GM12872 (cell line): ENCODE results near the gene TNRC6C.

Experiments used
- CTCF ChIP-seq: IDR thresholded peaks from 3 replicates; pipeline ENCODE4 v1.5.1; 2011; ENCODE audit warnings: low read depth, mild to moderate bottlenecking, low read length, moderate library complexity; ENCODE audit not compliant: insufficient read depth

Gene TNRC6C

GRCh38 chr17:78014646-78015045, 56.1 kb downstream of the TNRC6C start:
- TF ChIP-seq CTCF: no peak

- TF ChIP-seq CTCF: no peak
Observed at GRCh38 chr17:78016852-78017251, 58.3 kb downstream of the TNRC6C start.

- peak; percentile 48 for TF ChIP-seq CTCF
Observed at GRCh38 chr17:78019367-78019975, 61.0 kb downstream of the TNRC6C start.

- TF ChIP-seq CTCF: no peak
Observed at GRCh38 chr17:78019976-78020716, 61.6 kb downstream of the TNRC6C start.

GRCh38 chr17:78020717-78021108, 62.2 kb downstream of the TNRC6C start:
- TF ChIP-seq CTCF: no peak

GRCh38 chr17:78022425-78022824, 63.9 kb downstream of the TNRC6C start:
- no peak for TF ChIP-seq CTCF

- no peak for TF ChIP-seq CTCF
Observed at GRCh38 chr17:78023042-78023441, 64.5 kb downstream of the TNRC6C start.
